D721Med (cell line): ENCODE results near the gene ANKRD27.
"Not testable (repeated sequence)": the region's sequence is repeated elsewhere in the genome, so short reads cannot be mapped to it uniquely, and the experiment has no call there.

ENCODE experiments used
- DNase-seq: peaks from one replicate; pipeline ENCODE4 v3.0.0; 2011; ENCODE audit warnings: low spot score; ENCODE audit not compliant: insufficient read length
- FAIRE-seq: peaks from 2 replicates; lab custom pipeline; 2011; peaks lifted over from hg19 to GRCh38; lab: Jason Lieb, UNC
- CTCF ChIP-seq: IDR thresholded peaks from 2 replicates; pipeline ENCODE4 v1.5.1; 2012; ENCODE audit warnings: mild to moderate bottlenecking, control low read depth; ENCODE audit not compliant: insufficient read depth; ENCODE audit errors: missing control alignments

The ANKRD27 gene

GRCh38 chr19:32603961-32604360 is 71.0 kb downstream of the ANKRD27 start:
- no peak for TF ChIP-seq CTCF
- no peak for FAIRE-seq

GRCh38 chr19:32599736-32600157 is 75.2 kb downstream of the ANKRD27 start:
- peak; percentile 82 for TF ChIP-seq CTCF
- DNase-seq (no peak), FAIRE-seq (no peak)

More at GRCh38 chr19:32603961-32604360, 71.0 kb downstream of the ANKRD27 start:
- DNase-seq = no peak

GRCh38 chr19:32599258-32599657 is 75.7 kb downstream of the ANKRD27 start:
- TF ChIP-seq CTCF = no peak
- DNase-seq = no peak
- no peak for FAIRE-seq

GRCh38 chr19:32598022-32598421 is 77.0 kb downstream of the ANKRD27 start:
- no peak for TF ChIP-seq CTCF
- no peak for DNase-seq
- FAIRE-seq = no peak

- TF ChIP-seq CTCF = no peak
- DNase-seq (no peak), FAIRE-seq (no peak)
Measured at GRCh38 chr19:32595491-32595890, 79.5 kb downstream of the ANKRD27 start.

GRCh38 chr19:32594021-32594420 is 81.0 kb downstream of the ANKRD27 start:
- DNase-seq = no peak
- TF ChIP-seq CTCF = no peak
- no peak for FAIRE-seq

GRCh38 chr19:32587747-32588504 is 87.1 kb downstream of the ANKRD27 start:
- DNase-seq, FAIRE-seq: not testable (repeated sequence)
